Stimulated activated naive B cell treated with anti-CD40 and anti-IgM and Interleukin-4, amounts not matched to agents 10 μg/mL and 1 μg/mL and 100 μg/mL, for 72 hours (primary cell): ENCODE results near the gene SCARB1.

ENCODE experiments used
- ATAC-seq, 2 donors: fragments of 150-1000 bp; cut with Tn5 transposase; replicated peaks; 2 replicates each; pipeline ENCODE4 v1.10.0; 2021; ENCODE audit warnings: moderate library complexity in 1 of 2
- DNase-seq: peaks from one replicate; pipeline ENCODE4 v3.0.0; 2021
- H3K27ac Mint-ChIP-seq: one replicate; pipeline ENCODE4 v1.8.0; 2022; ENCODE audit warnings: mild to moderate bottlenecking, mixed read lengths
- H3K27me3 Mint-ChIP-seq, 2 donors: one replicate each; pipeline ENCODE4 v1.8.0; 2022; ENCODE audit warnings: mixed read lengths in 2 of 2
- H3K36me3 Mint-ChIP-seq, 2 donors: one replicate each; pipeline ENCODE4 v1.8.0; 2022; ENCODE audit warnings: mixed read lengths in 2 of 2, mild to moderate bottlenecking in 1 of 2
- H3K4me1 Mint-ChIP-seq, 2 donors: one replicate each; pipeline ENCODE4 v1.8.0; 2022; ENCODE audit warnings: mixed read lengths in 2 of 2, mild to moderate bottlenecking in 1 of 2
- H3K4me3 Mint-ChIP-seq, 2 donors: one replicate each; pipeline ENCODE4 v1.8.0; 2022; ENCODE audit warnings: mild to moderate bottlenecking in 2 of 2, mixed read lengths in 2 of 2, moderate library complexity in 1 of 2
- H3K9me3 Mint-ChIP-seq, 2 donors: one replicate each; pipeline ENCODE4 v1.8.0; 2022; ENCODE audit warnings: mixed read lengths in 2 of 2, mild to moderate bottlenecking in 1 of 2

Gene SCARB1

DNA sequence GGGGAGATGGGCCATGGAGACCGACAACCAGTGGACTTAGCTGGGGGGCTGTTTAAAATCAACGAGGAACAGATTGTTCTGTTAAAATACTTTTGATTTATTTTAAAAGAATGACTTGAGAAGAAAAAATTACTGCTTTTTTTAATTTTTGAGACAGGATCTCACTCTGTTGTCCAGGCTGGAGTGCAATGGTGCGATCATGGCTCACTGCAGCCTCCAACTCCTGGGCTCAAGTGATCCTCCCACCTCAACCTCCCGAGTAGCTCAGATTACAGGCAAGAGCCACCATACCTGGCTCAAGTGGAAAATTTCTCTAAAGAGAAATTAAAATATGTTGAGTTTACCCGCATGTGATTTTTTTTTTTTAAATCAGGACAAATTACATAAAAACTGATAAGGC lies 80.6 kb downstream of the SCARB1 start:
- H3K4me3 Mint-ChIP-seq: peak overlapping the region in 1 of 2 donors; percentile 17
- DNase-seq (no peak), ATAC-seq (no peak)
- no peaks in the 10 kb centered on the region for H3K9me3 Mint-ChIP-seq
- peaks cover 27 to 53% of the 10 kb centered on the region in 2 donors for H3K4me1 Mint-ChIP-seq
- H3K36me3 Mint-ChIP-seq: peaks cover 39 to 68% of the 10 kb centered on the region in 2 donors
- peak overlapping the region; percentile 76 for H3K27ac Mint-ChIP-seq
- no peaks in the 10 kb centered on the region for H3K27me3 Mint-ChIP-seq

DNA sequence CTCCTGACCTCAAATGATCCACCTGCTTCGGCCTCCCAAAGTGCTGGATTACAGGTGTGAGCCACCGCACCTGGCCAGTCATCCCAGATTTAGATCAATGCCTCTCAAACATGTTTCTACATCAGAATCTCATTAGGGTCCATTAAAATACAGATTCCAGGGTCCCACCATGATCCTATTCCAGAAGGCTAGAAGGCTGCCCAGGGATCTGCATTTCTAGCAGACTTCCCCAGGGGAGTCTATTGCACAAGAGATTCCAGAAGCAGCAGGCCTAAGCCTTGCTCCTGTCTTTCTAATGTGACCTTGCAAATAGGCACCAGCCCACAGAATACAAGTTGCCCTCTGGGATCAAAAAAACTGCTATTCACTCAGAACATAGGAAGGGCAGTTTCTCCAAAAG lies 81.5 kb downstream of the SCARB1 start:
- DNase-seq (no peak), ATAC-seq (no peak)
- peaks cover 36 to 64% of the 10 kb centered on the region in 2 donors for H3K36me3 Mint-ChIP-seq
- H3K27me3 Mint-ChIP-seq: no peaks in the 10 kb centered on the region
- no peak overlapping the region for H3K4me3 Mint-ChIP-seq
- no peaks in the 10 kb centered on the region for H3K9me3 Mint-ChIP-seq
- H3K4me1 Mint-ChIP-seq: peaks cover 27 to 56% of the 10 kb centered on the region in 2 donors
- H3K27ac Mint-ChIP-seq: peak overlapping the region; percentile 14

DNA sequence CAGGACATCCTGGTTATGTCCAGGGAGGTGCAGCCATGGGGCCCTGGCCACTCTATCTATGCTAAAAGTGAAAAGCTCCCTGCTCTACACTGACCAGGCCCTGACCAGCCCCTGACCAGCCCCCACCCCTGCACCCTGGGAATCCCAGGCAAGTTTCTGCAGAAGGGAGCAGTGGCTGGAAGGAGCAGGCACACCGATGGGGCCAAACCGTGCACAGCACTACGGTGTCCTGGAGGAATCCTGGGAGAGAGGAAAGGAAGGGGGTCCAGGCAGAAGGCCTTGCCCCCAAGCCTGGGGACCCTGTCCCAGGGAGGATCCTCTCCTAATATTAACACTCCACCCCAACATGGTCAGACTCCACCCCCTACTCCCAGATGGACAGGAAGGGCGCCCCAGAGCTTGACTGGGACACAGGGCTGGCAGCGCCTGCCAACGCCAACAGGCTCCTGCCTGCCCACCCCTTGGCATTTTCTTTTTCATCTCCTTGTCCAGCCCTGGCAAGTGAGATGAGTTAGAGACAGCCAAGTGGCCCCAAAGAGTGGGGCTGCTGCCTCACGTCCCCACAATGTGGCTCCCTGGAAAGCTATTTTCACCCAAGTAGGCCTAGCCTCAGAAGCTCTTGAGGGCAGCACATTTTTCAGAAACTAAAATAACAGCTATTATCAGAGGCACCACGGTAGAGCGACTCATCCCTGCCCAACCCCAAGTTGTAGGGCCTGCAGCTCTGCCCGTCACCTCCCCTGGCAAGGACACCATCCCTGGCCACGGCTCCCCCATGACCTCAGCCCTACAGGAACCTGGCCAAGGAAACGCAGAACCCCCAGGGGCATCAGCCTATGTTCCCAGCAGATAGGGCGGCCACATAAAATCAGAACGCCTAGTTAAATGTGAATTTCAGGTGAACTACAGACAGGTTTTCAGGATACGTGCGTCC lies 82.6 kb downstream of the SCARB1 start:
- Mint-ChIP-seq H3K36me3 (peaks cover 29 to 59% of the 10 kb centered on the region in 2 donors), H3K9me3 (no peaks in the 10 kb centered on the region), H3K27ac (peak overlapping the region; percentile 14), H3K4me1 (peaks cover 28 to 56% of the 10 kb centered on the region in 2 donors), H3K27me3 (no peaks in the 10 kb centered on the region), H3K4me3 (no peak overlapping the region)
- no peak for ATAC-seq
- DNase-seq: no peak

DNA sequence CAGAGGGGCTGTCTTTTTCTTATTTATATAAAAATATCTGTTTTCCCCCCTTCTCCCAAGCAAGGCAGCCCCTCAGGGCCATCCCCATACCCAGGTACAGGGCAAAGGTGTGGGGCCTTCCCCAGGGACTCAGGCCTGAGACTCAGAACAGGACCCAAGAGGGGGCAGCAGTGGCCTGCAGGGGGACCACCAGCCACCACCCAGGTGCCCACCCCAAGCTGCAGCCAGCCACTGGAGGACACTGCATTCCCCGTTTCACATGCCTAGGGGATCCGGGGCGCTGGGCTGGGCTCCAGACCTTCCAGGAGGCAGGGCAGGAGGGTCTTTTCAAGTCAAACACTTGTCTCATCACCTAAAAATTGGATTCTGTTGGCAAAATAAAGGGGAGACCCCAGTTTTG lies 83.3 kb downstream of the SCARB1 start:
- DNase-seq: no peak
- peaks cover 23 to 54% of the 10 kb centered on the region in 2 donors for H3K36me3 Mint-ChIP-seq
- H3K4me1 Mint-ChIP-seq: peaks cover 28 to 61% of the 10 kb centered on the region in 2 donors
- peak; percentile 3 to 4 for ATAC-seq
- peaks cover 0 to under 1% of the 10 kb centered on the region in 2 donors for H3K9me3 Mint-ChIP-seq
- H3K27me3 Mint-ChIP-seq: no peaks in the 10 kb centered on the region
- no peak overlapping the region for H3K27ac Mint-ChIP-seq
- no peak overlapping the region for H3K4me3 Mint-ChIP-seq

DNA sequence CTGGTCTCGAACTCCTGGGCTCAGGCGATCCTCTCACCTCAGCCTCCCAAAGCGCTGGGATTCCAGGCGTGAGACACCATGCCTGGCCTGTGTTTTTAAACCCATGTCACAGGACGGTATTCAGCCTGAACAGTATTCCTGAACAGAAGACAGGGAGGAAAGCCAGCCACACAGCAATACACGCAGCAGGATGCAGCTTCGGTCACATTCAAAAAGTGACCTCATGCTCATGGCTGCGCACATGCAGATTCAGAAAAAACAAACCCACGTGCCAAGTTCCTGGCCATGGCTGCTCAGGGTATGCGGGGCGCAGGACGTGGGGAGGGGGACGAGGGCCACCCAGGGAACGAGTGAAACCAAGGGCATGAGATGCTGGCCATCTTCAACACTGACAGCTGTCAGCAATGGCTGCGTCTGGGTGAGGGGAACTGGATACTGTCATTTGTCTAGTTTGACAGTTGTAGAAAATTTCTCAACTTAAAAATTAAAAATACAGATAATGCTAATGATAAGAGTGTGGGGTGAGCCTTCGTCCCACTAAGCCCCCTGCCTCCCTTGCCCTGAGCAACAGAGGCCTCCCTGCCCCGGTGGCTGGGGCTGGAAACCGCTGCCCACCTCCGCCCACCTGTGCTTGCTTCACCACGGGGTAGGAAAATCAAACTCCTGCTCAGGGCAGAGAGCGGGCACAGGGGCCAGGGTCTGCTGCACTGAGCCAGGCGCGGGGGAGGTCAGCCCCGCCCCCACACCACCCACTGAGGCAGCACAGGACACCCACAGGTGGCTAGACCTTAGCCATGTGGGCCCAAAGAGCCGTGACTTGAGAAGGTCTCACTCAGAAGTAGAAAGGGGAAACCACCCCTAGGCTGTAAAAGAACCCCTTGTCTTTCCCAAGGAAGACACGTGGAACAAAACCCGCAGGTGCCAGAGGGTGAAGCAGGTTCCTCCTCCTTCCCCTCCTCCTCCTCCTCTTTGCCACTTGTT lies 84.2 kb downstream of the SCARB1 start:
- peak overlapping the region; percentile 65 to 72 for H3K4me3 Mint-ChIP-seq
- peak overlapping the region; percentile 92 for H3K27ac Mint-ChIP-seq
- H3K27me3 Mint-ChIP-seq: no peaks in the 10 kb centered on the region

DNA sequence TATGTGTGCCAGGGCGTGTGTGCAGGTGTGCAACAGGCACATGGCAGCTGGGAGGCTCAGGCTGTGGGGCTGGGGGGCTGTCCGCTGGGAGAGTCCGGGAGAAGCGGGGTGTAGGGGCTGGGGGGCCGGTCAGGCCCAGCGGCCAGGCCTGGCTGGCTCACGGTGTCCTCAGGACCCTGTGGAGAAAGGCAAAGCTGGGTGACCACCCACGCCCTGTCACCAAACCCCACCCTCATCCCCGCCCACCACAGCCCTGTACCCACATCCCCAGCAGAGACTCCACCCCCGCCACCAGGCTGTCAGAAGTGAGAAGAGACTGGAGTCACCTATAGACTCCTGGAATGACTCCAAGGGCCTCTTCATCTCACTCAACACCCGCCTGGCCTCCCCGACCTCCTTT lies 85.3 kb downstream of the SCARB1 start:
- ATAC-seq (no peak), DNase-seq (no peak)
- H3K27ac Mint-ChIP-seq: peak overlapping the region; percentile 82
- peaks cover 35 to 69% of the 10 kb centered on the region in 2 donors for H3K4me1 Mint-ChIP-seq
- peaks cover 19 to 46% of the 10 kb centered on the region in 2 donors for H3K36me3 Mint-ChIP-seq
- peaks cover 4% of the 10 kb centered on the region in 2 donors for H3K9me3 Mint-ChIP-seq
- H3K27me3 Mint-ChIP-seq: no peaks in the 10 kb centered on the region
- H3K4me3 Mint-ChIP-seq: no peak overlapping the region

More for the DNA sequence above, 84.2 kb downstream of the SCARB1 start:
- Mint-ChIP-seq H3K36me3 (peaks cover 22 to 49% of the 10 kb centered on the region in 2 donors), H3K4me1 (peaks cover 34 to 60% of the 10 kb centered on the region in 2 donors), H3K9me3 (peaks cover 4% of the 10 kb centered on the region in 2 donors)
- ATAC-seq: peak; percentile 81 to 82
- DNase-seq: peak; percentile 65

DNA sequence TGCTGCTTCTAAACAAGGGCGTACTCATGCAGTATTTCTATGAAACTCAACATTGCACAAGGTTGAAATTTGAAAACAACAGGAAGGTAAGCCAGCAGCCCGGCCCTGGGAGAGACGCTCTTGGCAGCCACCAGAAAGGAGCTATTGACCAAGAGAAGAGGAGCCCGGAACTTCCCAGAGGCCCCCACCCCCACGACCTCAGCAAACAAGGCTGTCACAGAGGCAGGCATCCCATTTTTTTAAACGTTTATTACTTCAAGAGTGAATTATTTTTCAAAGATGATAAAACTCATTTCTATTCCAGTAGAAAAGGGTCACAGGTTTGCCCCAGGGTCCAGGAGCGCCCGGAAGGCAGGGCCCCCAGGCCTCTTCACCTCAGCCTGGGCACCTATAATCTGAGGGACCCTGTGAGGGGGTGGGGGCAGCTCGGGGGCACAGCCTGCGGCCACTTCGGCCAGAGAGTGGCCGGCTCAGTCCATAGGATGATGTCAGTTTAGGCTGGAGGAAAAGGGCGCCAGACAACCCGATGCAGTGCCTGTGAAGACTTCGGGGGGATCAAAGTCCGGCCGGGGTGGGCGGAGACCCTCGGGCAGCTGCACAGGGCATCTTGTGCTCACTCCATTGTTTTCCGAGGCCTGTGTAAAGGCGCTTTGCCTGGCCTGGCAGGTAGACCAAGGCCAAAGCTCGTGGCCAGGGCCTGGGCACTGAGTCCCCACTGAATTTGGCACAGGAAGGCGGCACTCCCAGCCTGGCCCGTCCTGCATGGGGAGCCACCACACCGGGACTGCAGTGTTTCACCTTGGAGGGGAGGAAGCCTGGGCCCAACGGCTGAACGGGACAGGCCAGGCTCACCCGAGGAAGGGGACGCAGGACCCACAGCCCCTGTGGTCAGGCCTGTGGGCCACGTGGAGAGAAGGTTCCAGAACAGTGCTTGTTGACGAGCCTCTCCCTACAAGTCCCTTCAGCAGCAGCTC lies 86.0 kb downstream of the SCARB1 start:
- peaks cover 37 to 70% of the 10 kb centered on the region in 2 donors for H3K4me1 Mint-ChIP-seq
- H3K27ac Mint-ChIP-seq: peak overlapping the region; percentile 82
- H3K27me3 Mint-ChIP-seq: peaks cover 0 to 2% of the 10 kb centered on the region in 2 donors
- peaks cover 4% of the 10 kb centered on the region in 2 donors for H3K9me3 Mint-ChIP-seq
- no peak for DNase-seq
- H3K36me3 Mint-ChIP-seq: peaks cover 17 to 41% of the 10 kb centered on the region in 2 donors
- H3K4me3 Mint-ChIP-seq: no peak overlapping the region
- ATAC-seq: no peak

DNA sequence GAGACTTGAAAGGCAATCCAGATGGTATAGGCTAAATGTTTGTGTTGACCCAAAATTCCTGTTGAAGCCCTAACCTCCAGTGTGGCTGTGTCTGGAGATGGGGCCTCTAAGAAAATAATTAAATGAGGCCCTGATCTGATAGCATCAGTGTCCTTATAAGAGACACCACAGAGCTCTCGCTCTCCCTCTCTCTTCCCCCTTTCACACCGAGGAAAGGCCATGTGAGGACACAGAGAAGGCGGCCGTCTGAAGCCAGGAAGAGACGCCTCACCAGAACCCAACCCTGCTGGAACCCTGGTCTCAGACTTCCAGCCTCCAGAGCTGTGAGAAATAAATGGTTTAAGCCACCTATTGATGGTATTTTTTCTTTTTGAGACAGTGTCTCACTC lies 87.5 kb downstream of the SCARB1 start:
- DNase-seq (no peak), ATAC-seq (no peak)
- Mint-ChIP-seq H3K4me1 (peaks cover 40 to 77% of the 10 kb centered on the region in 2 donors), H3K27me3 (peaks cover 7 to 12% of the 10 kb centered on the region in 2 donors), H3K36me3 (peaks cover 11 to 31% of the 10 kb centered on the region in 2 donors), H3K27ac (no peak overlapping the region), H3K4me3 (no peak overlapping the region), H3K9me3 (peaks cover 4% of the 10 kb centered on the region in 2 donors)

DNA sequence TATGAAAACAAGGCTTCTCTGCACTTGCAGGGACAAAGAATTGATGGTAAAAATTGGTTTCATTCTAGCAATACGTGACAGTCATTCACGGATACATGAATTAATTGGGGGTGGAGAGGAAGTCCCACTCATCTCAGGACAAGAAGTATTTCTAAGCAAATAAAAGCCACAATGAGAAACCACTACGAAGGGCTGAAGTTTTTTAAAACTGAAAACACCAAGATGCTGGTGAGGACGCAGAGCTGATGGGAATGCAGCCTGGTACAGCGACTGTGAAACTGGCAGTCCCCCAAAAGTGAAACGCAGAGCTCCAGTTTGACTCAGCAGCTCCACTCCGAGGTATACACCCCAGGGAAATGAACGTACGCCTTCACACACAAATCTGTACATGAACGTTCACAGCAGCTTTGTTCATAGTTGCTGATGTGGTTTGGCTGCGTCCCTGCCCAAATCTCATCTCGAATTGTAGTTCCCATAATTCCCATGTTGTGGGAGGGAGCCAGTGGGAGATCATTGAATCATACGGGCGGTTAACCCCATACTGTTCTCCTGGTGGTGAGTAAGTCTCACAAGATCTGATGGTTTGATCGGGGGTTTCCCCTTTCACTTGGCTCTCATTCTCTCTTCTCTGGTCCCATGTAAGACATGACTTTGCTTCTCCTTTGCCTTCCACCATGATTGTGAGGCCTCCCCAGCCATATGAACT lies 89.0 kb downstream of the SCARB1 start:
- DNase-seq (peak; percentile 92), ATAC-seq (peak; percentile 90 to 92)
- H3K4me1 Mint-ChIP-seq: peaks cover 35 to 74% of the 10 kb centered on the region in 2 donors
- peaks cover 7 to 24% of the 10 kb centered on the region in 2 donors for H3K36me3 Mint-ChIP-seq
- peak overlapping the region; percentile 70 to 82 for H3K4me3 Mint-ChIP-seq
- peak overlapping the region; percentile 95 for H3K27ac Mint-ChIP-seq
- H3K27me3 Mint-ChIP-seq: peaks cover 7 to 12% of the 10 kb centered on the region in 2 donors
- H3K9me3 Mint-ChIP-seq: peaks cover 4% of the 10 kb centered on the region in 2 donors

DNA sequence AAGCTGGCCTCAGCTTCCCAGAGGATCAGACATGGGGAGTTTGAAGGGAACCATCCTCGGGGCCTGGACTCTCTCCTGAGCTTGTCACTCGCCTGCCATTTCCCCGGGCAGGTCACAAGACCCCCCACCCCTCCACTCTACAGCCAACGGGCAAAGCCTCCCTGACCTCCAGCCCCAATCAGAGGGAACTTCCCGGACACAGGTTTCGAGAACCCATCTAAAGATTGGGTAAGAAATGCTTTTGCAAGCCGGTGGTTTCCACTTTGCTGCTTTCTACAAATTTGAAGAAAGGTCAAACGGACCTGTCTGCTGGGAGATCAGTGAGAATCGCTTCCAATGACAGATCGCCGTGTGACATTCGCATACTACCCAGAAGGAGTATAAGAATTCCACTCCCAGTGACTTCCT lies 89.6 kb downstream of the SCARB1 start:
- H3K36me3 Mint-ChIP-seq: peaks cover 6 to 24% of the 10 kb centered on the region in 2 donors
- peak; percentile 58 for ATAC-seq
- peak overlapping the region; percentile 95 for H3K27ac Mint-ChIP-seq

DNA sequence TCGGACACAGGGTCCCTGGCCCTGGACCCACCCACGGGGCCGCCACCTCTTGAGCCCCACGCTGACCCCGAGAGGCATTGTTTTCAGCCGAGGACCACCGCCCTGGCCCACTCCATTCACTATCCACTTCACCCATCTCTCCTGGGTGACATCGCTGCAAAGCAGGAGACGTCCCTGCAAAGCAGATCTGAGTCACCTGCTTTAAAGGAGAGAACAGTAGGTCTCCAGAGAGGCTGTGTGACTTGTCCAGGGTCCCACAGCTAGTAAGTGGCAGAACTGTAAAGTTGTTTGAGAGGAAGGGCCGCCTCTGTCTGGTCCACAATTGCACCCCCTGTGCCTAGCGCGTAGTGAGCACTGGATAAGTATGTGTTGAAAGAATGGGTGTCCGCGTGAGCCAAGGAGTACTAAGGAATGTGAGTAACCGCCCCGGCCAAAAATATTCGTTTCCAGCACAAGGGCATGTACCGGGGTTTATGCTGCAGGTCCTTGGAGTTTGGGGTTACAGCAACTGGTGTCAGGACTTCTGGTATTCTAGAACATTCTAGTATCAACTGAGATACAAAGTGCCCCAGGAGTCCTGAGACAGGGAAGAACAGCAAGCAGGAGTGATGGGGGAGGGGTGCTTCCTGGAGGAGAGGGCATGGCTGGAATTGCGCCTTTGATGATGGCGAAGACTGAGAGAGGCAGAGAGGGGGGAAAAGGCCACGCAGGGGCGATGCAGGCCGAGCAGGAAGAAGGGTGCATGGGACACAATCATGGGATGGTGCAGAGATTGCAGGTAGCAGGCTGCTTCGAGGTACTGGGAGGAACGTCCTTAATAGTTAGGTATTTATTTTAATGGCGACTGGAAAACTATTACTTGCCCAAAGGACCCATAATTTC lies 91.1 kb downstream of the SCARB1 start:
- ATAC-seq (no peak), DNase-seq (no peak)
- Mint-ChIP-seq H3K27me3 (peaks cover 7 to 12% of the 10 kb centered on the region in 2 donors), H3K27ac (peak overlapping the region; percentile 21), H3K4me1 (peaks cover 29 to 56% of the 10 kb centered on the region in 2 donors), H3K4me3 (peak overlapping the region in 1 of 2 donors; percentile 60), H3K36me3 (peaks cover 4 to 16% of the 10 kb centered on the region in 2 donors), H3K9me3 (peaks cover 4% of the 10 kb centered on the region in 2 donors)

More for the DNA sequence above, 89.6 kb downstream of the SCARB1 start:
- Mint-ChIP-seq H3K4me1 (peaks cover 31 to 69% of the 10 kb centered on the region in 2 donors), H3K4me3 (peak overlapping the region; percentile 70 to 82), H3K27me3 (peaks cover 7 to 12% of the 10 kb centered on the region in 2 donors), H3K9me3 (peaks cover 4% of the 10 kb centered on the region in 2 donors)
- peak; percentile 65 for DNase-seq
